Measurements from ENCODE around the gene GCNA.

GCNA gene

GRCh38 chrX:71578253-71579135 lies at the start of gene GCNA:
TSS of gene GCNA (plus strand) at chrX:71578437. CDS start at chrX:71580822, 2,385 bp downstream.
- DNase-seq (ENCODE audit: low spot score) = no peak

- peak; percentile 67 for DNase-seq (ENCODE audit: low spot score)
These were observed 46.0 kb upstream of the GCNA start for GRCh38 chrX:71532078-71532752.

- DNase-seq (ENCODE audit: low spot score) = peak; percentile 92
These were observed 45.3 kb upstream of the GCNA start, which contains the start of gene OGT for GRCh38 chrX:71532753-71533425. TSS of gene OGT (plus strand) at chrX:71533104. CDS start at chrX:71533300, 196 bp downstream.

GRCh38 chrX:71533516-71533850 lies 44.8 kb upstream of the GCNA start:
- no peak for DNase-seq (ENCODE audit: low spot score)

- peak; percentile 65 for DNase-seq (ENCODE audit: low spot score)
These were observed 44.2 kb upstream of the GCNA start for GRCh38 chrX:71533851-71534561.

- DNase-seq (ENCODE audit: low spot score) = peak; percentile 37
These were observed 43.3 kb upstream of the GCNA start for GRCh38 chrX:71534773-71535544.

GRCh38 chrX:71536285-71536684 lies 42.0 kb upstream of the GCNA start:
- DNase-seq (ENCODE audit: low spot score) = no peak

GRCh38 chrX:71537743-71538142 lies 40.5 kb upstream of the GCNA start:
- DNase-seq (ENCODE audit: low spot score) = no peak

GRCh38 chrX:71540801-71541200 lies 37.4 kb upstream of the GCNA start:
- DNase-seq (ENCODE audit: low spot score) = peak; percentile 21

- peak; percentile 24 for DNase-seq (ENCODE audit: low spot score)
These were observed 36.8 kb upstream of the GCNA start for GRCh38 chrX:71541210-71542022.

GRCh38 chrX:71542411-71542810 lies 35.8 kb upstream of the GCNA start:
- DNase-seq (ENCODE audit: low spot score) = no peak

- DNase-seq (ENCODE audit: low spot score) = no peak
These were observed 35.4 kb upstream of the GCNA start for GRCh38 chrX:71542825-71543224.

- no peak for DNase-seq (ENCODE audit: low spot score)
These were observed 34.9 kb upstream of the GCNA start for GRCh38 chrX:71543316-71543715.

- no peak for DNase-seq (ENCODE audit: low spot score)
These were observed 32.9 kb upstream of the GCNA start for GRCh38 chrX:71545364-71545763.

- DNase-seq (ENCODE audit: low spot score) = no peak
These were observed 31.4 kb upstream of the GCNA start for GRCh38 chrX:71546879-71547278.

GRCh38 chrX:71547339-71547738 lies 30.9 kb upstream of the GCNA start:
- DNase-seq (ENCODE audit: low spot score) = no peak

- no peak for DNase-seq (ENCODE audit: low spot score)
These were observed 28.3 kb upstream of the GCNA start for GRCh38 chrX:71549986-71550385.

GRCh38 chrX:71550578-71550977 lies 27.7 kb upstream of the GCNA start:
- DNase-seq (ENCODE audit: low spot score) = no peak

- no peak for DNase-seq (ENCODE audit: low spot score)
These were observed 22.2 kb upstream of the GCNA start for GRCh38 chrX:71556036-71556435.

- no peak for DNase-seq (ENCODE audit: low spot score)
These were observed 19.3 kb upstream of the GCNA start for GRCh38 chrX:71558920-71559319.
